A549 (cell line): Measurements from ENCODE around the gene SEMA3A. TPM values are rescaled to one million over a fixed set of nuclear protein-coding genes. Genes with fewer than 3 reads are reported as not detected.
"Not testable (repeated sequence)": the region's sequence is repeated elsewhere in the genome, so short reads cannot be mapped to it uniquely, and the experiment has no call there.

Experiments
- ATAC-seq, 2 experiments: fragments of 200-7000 bp in 1 of 2; fragments of >200 bp in 1 of 2; cut with Nextera tagmentation in 1 of 2; cut with Tn5 transposase in 1 of 2; 3 replicates each; pipeline versions ENCODE4 v1.8.0 to v1.9.1; 2018 to 2020; ENCODE audit warnings: mild to moderate bottlenecking in 1 of 2, moderate library complexity in 1 of 2
- CTCF ChIA-PET: fragments of 300-600 bp; sonication (Branson Sonifier 250); formaldehyde crosslinking; extraction: SDS; loops from one replicate; lab custom pipeline; 2021; ENCODE audit warnings: antibody characterized with exemption, inconsistent platforms; lab: Yijun Ruan, JAX
- POLR2A ChIA-PET: fragments of 350-600 bp; formaldehyde crosslinking; extraction: SDS; loops from one replicate; lab custom pipeline; 2021; ENCODE audit warnings: antibody characterized with exemption, inconsistent platforms; lab: Yijun Ruan, JAX
- DNase-seq, 2 experiments: peaks; one replicate each; pipeline versions ENCODE4 v3.0.0 to v3.0.0-alpha.2; 2011 to 2016; ENCODE audit warnings: low read depth in 1 of 2, low spot score in 1 of 2
- FAIRE-seq: peaks from 2 replicates; lab custom pipeline; 2011; peaks lifted over from hg19 to GRCh38; lab: Jason Lieb, UNC
- H3K27ac ChIP-seq, 2 experiments: fragments of >200 bp; sonication (Bioruptor Twin); formaldehyde crosslinking; 3 replicates each; pipeline ENCODE4 v1.5.1; 2016 to 2017
- H3K4me1 ChIP-seq: fragments of >200 bp; sonication (Bioruptor Twin); formaldehyde crosslinking; 3 replicates; pipeline ENCODE4 v1.6.1; 2016
- H3K4me2 ChIP-seq: fragments of >200 bp; sonication (Bioruptor Twin); formaldehyde crosslinking; 3 replicates; pipeline ENCODE4 v1.6.1; 2016
- H3K4me3 ChIP-seq: fragments of >200 bp; sonication (Bioruptor Twin); formaldehyde crosslinking; 3 replicates; pipeline ENCODE4 v1.5.1; 2016
- H3K9me3 ChIP-seq: fragments of >200 bp; sonication (Bioruptor Twin); formaldehyde crosslinking; 3 replicates; pipeline ENCODE4 v1.6.1; 2016
- CEBPB ChIP-seq, 2 experiments: fragments of >200 bp in 1 of 2; sonication (Bioruptor Twin) in 1 of 2; formaldehyde crosslinking in 1 of 2; IDR thresholded peaks; 2 replicates each; pipeline ENCODE4 v1.6.1; 2012 to 2016
- E2F6 ChIP-seq: IDR thresholded peaks from 2 replicates; pipeline ENCODE4 v1.6.1; 2012; ENCODE audit warnings: low read depth, borderline replicate concordance
- FOSL2 ChIP-seq, 2 experiments: fragments of 450-650 bp in 1 of 2; fragments of >200 bp in 1 of 2; sonication (Bioruptor Twin) in 1 of 2; formaldehyde crosslinking; IDR thresholded peaks; 2 replicates each; pipeline versions ENCODE4 v1.5.0 to v1.6.1; 2016 to 2020; ENCODE audit warnings: mild to moderate bottlenecking in 1 of 2, moderate library complexity in 1 of 2
- FOXS1 ChIP-seq: fragments of 250-450 bp; sonication (Bioruptor Pico); IDR thresholded peaks from 2 replicates; pipeline ENCODE4 v1.5.0; 2020; ENCODE audit warnings: mild to moderate bottlenecking, moderate library complexity
- HDAC2 ChIP-seq: fragments of 200-600 bp; sonication (generic); IDR thresholded peaks from 2 replicates; pipeline ENCODE4 v1.6.1; 2016
- HOXA7 ChIP-seq: fragments of 250-450 bp; sonication (Bioruptor Pico); IDR thresholded peaks from 2 replicates; pipeline ENCODE4 v1.5.0; 2020; ENCODE audit warnings: mild to moderate bottlenecking, moderate library complexity
- HOXB5 ChIP-seq: fragments of 250-450 bp; sonication (Bioruptor Pico); IDR thresholded peaks from 2 replicates; pipeline ENCODE4 v1.5.0; 2020; ENCODE audit warnings: mild to moderate bottlenecking, moderate library complexity
- JUN ChIP-seq, 2 experiments: fragments of >200 bp; sonication (Bioruptor Twin); formaldehyde crosslinking; IDR thresholded peaks; 2 replicates in 1 of 2; 3 replicates in 1 of 2; pipeline ENCODE4 v1.6.1; 2016 to 2017
- MAX ChIP-seq: IDR thresholded peaks from 2 replicates; pipeline ENCODE4 v1.6.1; 2012
- MYC ChIP-seq: IDR thresholded peaks from 2 replicates; pipeline ENCODE4 v1.6.1; 2012; ENCODE audit warnings: mild to moderate bottlenecking, inconsistent platforms, low read length, improper control_type of control experiment, borderline replicate concordance
- NFE2L2 ChIP-seq: fragments of 150-350 bp; conservative IDR thresholded peaks from 2 replicates; pipeline ENCODE4 v1.6.1; 2014; ENCODE audit warnings: low read length
- RAD21 ChIP-seq, 2 experiments: fragments of >200 bp in 1 of 2; sonication (Bioruptor Twin) in 1 of 2; formaldehyde crosslinking in 1 of 2; IDR thresholded peaks in 1 of 2; conservative IDR thresholded peaks in 1 of 2; 2 replicates in 1 of 2; 3 replicates in 1 of 2; pipeline ENCODE4 v1.6.1; 2012 to 2018; ENCODE audit warnings: inconsistent platforms in 1 of 2
- SMC3 ChIP-seq: fragments of >200 bp; sonication (Bioruptor Twin); formaldehyde crosslinking; IDR thresholded peaks from 3 replicates; pipeline ENCODE4 v1.6.1; 2018; ENCODE audit warnings: inconsistent platforms
- ZNF302 ChIP-seq: fragments of 250-450 bp; sonication (Bioruptor Pico); IDR thresholded peaks from 2 replicates; pipeline ENCODE4 v1.9.0; 2021; ENCODE audit warnings: inconsistent platforms, mild to moderate bottlenecking, moderate library complexity
- ZSCAN20 ChIP-seq: fragments of 250-450 bp; sonication (Bioruptor Pico); IDR thresholded peaks from 2 replicates; pipeline ENCODE4 v1.8.0; 2022; ENCODE audit warnings: mild to moderate bottlenecking, moderate library complexity
- WGBS: methylation state at CpG from one replicate; pipeline ENCODE4 v1.1.6; 2017; ENCODE audit errors: missing lambda C conversion rate; 5-methylcytosine and 5-hydroxymethylcytosine counted together
- polyA minus RNA-seq: library from RNA; depleted of rRNA, polyadenylated mRNA; stranded (reverse); fragments of >200 nt; gene quantifications from 2 replicates; pipeline ENCODE4 v1.2.3, GENCODE V29; 2011; rRNA and poly(A)+ RNA removed
- polyA plus RNA-seq, 4 experiments: library from polyadenylated mRNA; depleted of rRNA in 3 of 4; stranded (reverse); fragments of >200 nt; fragmentation: RNase III in 1 of 4; extraction: RNeasy Plus Mini Kit Qiagen cat#74134 plus additional on column Dnase treatment in 1 of 4; gene quantifications; 2 replicates in 3 of 4; 3 replicates in 1 of 4; pipeline ENCODE4 v1.2.3, GENCODE V29; 2011 to 2017
- TF ChIP-seq, protein P1 (sequence below): fragments of 450-650 bp; IDR thresholded peaks from 2 replicates; pipeline ENCODE4 v1.6.1; 2014; ENCODE audit warnings: antibody characterized with exemption
- TF ChIP-seq, protein P2 (sequence below): fragments of >200 bp; sonication (Bioruptor Twin); formaldehyde crosslinking; IDR thresholded peaks from 3 replicates; pipeline ENCODE4 v1.5.1; 2016

SEMA3A gene
- polyA plus RNA-seq (2011; rRNA removed) = 19.1 and 19.9 TPM in 2 replicates
- polyA plus RNA-seq (2012; cell fraction: cytosol; rRNA removed) = 1.3 and 1.5 TPM in 2 replicates
- polyA plus RNA-seq (2012; cell fraction: nucleus; rRNA removed) = 1.3 and 1.5 TPM in 2 replicates
- 3.6 to 4.3 TPM (median 4.2 TPM) in 3 replicates for polyA plus RNA-seq (2017; fragmentation: RNase III; extraction: RNeasy Plus Mini Kit Qiagen cat#74134 plus additional on column Dnase treatment)
- 13.2 and 14.6 TPM in 2 replicates for polyA minus RNA-seq

DNA sequence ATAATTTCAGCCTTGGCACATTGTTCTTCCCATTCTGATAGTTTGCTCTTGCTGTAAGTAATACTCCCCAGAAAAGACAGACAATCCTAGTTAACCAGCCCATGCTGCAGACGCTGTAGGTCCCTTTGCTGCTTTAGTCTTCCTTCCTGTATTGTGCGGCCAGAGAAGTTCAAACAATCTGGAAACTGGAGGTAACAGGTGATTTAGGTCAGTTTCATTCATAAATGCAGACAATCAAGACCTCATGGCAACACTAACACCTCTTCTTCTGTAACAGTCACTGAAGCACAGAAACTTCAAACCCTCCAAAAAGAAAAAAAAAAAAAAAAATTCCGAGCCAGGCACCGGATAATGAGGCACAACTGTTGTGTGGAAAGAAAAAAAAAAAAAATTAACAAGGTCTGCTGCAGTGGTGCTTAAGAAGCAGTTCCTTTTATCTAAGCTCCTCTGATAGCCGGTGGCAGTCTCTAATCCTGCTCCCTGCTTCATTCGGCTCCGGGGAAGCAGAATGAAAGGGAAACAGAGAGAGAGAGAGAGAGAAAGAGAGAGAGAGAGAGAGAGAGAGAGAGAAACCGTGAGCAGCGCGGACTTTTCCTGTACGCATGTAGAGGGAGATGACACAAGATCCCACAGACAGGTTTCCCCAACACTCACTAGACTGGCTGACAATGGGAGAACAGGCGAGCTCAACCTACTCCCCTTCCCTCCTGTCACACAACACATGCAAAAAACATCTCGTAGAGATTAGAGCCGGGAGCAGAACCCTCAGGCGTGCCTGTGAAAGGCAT, at the start of gene SEMA3A:
TSS of gene SEMA3A (minus strand) at position 306 of the 788 bp plus-strand sequence. CDS start at position 103, 203 bp downstream.
- WGBS = under 1% methylated on average over 15 of the region's 15 CpGs
- no peaks in the 10 kb centered on the region for H3K9me3 ChIP-seq
- CTCF ChIA-PET = interaction anchor here (0.6 to 1.6 kb wide), 4 partner anchors 184 to 824 kb away, joined by 3 to 6 read pairs (median 4); no protein-coding TSS in a partner anchor
- H3K27ac ChIP-seq = peak within 1 kb of the TSS; percentile 71 to 82
- TF ChIP-seq JUN (IDR thresholded peaks at IDR 0.05) (peak in 1 of 2 experiments; percentile 38; a peak in 2 of 5 replicates), MAX (peak; percentile 70), NFE2L2 (no peak), HOXA7 (no peak), MYC (no peak; the same call in 1 of the 2 replicates), E2F6 (no peak), FOSL2 (IDR thresholded peaks at IDR 0.05) (no peak), FOSL2 (CRISPR knock-in tag; IDR thresholded peaks at IDR 0.05) (peak; percentile 33), FOXS1 (CRISPR knock-in tag) (peak; percentile 69; the same call in 1 of the 2 replicates), ZSCAN20 (CRISPR knock-in tag) (no peak), HDAC2 (no peak), ZNF302 (CRISPR knock-in tag) (no peak), CEBPB (IDR thresholded peaks at IDR 0.05) (peak in 1 of 2 experiments; percentile 33; a peak in 1 of 4 replicates), SMC3 (peak; percentile 34; the same call in 1 of the 3 replicates), RAD21 (conservative IDR thresholded peaks at IDR 0.05 in 1 of 2, IDR thresholded peaks at IDR 0.05 in 1 of 2) (peak in 1 of 2 experiments; percentile 43; a peak in 2 of 5 replicates), HOXB5 (CRISPR knock-in tag) (0 out of 2 replicates have a peak, but pooled peaks have one; percentile 51)
- TF ChIP-seq, protein P1, sequence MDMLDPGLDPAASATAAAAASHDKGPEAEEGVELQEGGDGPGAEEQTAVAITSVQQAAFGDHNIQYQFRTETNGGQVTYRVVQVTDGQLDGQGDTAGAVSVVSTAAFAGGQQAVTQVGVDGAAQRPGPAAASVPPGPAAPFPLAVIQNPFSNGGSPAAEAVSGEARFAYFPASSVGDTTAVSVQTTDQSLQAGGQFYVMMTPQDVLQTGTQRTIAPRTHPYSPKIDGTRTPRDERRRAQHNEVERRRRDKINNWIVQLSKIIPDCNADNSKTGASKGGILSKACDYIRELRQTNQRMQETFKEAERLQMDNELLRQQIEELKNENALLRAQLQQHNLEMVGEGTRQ = no peak
- TF ChIP-seq, protein P2, sequence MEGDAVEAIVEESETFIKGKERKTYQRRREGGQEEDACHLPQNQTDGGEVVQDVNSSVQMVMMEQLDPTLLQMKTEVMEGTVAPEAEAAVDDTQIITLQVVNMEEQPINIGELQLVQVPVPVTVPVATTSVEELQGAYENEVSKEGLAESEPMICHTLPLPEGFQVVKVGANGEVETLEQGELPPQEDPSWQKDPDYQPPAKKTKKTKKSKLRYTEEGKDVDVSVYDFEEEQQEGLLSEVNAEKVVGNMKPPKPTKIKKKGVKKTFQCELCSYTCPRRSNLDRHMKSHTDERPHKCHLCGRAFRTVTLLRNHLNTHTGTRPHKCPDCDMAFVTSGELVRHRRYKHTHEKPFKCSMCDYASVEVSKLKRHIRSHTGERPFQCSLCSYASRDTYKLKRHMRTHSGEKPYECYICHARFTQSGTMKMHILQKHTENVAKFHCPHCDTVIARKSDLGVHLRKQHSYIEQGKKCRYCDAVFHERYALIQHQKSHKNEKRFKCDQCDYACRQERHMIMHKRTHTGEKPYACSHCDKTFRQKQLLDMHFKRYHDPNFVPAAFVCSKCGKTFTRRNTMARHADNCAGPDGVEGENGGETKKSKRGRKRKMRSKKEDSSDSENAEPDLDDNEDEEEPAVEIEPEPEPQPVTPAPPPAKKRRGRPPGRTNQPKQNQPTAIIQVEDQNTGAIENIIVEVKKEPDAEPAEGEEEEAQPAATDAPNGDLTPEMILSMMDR = no peak
- FAIRE-seq (peak; percentile 7), ATAC-seq (peak; percentile 88 to 93), DNase-seq (peak; percentile 38 to 86)
- peak within 1 kb of the TSS; percentile 88 for H3K4me2 ChIP-seq
- POLR2A ChIA-PET = interaction anchor here (0.7 to 1.2 kb wide), 2 partner anchors 179 to 218 kb away, joined by 3 to 8 read pairs; no protein-coding TSS in a partner anchor
- peaks cover 40% of the 10 kb centered on the region for H3K4me1 ChIP-seq
- peak within 1 kb of the TSS; percentile 69 for H3K4me3 ChIP-seq

DNA sequence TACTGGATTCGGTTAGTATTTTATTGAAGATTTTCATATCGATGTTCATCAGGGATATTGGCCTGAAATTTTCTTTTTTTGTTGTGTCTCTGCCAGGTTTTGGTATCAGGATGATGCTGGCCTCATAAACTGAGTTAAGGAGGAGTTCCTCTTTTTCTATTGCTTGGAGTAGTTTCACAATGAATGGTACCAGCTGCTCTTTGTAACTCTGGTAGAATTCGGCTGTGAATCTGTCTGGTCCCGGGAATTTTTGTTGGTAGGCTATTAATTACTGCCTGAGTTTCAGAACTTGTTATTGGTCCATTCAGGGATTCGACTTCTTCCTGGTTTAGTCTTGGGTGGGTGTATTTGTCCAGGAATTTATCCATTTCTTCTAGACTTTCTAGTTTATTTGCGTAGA, 48.4 kb upstream of the SEMA3A start:
- ATAC-seq, H3K27ac ChIP-seq, POLR2A ChIA-PET, H3K4me3 ChIP-seq, H3K4me1 ChIP-seq, DNase-seq, H3K9me3 ChIP-seq, FAIRE-seq, CTCF ChIA-PET, H3K4me2 ChIP-seq: not testable (repeated sequence)
- WGBS = 70% methylated on average over 6 of the region's 6 CpGs
